KG1 (cell line): Measurements from ENCODE around the gene RHOD.

Source experiments
- DNase-seq: peaks from one replicate; lab custom pipeline; 2025; lab: John Stamatoyannopoulos, UW

The RHOD gene

DNA sequence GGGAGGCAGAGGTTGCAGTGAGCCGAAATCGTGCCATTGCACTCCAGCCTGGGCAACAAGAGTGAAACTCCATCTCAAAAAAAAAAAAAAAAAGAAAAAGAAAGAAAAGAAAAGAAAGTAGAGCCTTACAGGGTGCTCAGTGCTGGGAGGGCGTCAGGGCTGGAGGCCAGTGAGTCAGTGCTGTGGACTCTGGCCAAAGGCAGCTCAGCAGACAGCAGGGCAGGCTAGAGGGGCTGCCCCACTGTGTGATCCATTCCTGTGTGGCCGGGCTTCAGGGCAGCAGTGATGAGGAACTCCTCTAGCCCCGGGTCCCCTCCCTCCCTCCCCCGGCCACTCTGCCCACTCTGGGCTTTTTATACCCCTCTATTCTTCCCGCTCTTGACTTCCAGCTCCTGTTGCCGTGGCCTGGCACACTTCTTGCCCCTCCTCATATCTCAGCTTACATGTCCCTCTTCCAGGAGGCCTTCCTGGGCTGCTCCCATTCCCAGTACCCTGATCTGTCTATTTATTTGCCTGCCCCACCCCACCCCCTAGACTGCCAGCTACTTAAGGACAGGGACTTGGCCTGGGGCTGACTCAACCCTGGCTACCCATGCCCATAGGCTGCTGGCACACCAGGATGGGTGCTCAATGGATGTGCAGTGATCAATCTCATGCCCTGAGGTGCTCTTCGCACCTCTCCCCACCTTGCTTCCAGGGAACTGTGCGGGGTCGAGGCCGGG, 23.7 kb upstream of the RHOD start:
- no peak for DNase-seq

DNA sequence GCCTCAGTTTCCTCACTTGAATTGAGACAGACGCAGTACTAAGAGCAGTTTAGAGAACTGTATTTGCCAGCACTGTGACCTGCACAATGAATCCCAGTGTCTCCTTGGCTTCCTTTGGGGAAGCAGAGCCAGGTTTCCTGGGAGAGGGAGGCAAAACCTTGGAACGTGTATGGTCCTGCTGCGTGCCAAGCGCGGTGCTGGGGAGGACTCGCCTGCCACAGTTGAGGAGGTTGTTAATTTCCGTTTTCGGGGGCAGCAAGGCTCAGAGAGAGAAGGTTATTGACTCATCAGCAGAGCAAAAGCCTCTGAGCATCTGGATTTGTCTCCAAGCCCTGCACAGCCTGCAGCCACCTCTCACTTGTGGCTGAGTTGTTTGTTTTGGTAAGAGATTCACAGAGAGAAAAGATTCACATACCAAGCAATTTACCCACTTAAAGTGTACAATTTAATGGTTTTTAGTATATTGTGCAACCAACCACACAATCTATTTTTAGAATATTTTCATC, 22.9 kb upstream of the RHOD start:
- no peak for DNase-seq

DNA sequence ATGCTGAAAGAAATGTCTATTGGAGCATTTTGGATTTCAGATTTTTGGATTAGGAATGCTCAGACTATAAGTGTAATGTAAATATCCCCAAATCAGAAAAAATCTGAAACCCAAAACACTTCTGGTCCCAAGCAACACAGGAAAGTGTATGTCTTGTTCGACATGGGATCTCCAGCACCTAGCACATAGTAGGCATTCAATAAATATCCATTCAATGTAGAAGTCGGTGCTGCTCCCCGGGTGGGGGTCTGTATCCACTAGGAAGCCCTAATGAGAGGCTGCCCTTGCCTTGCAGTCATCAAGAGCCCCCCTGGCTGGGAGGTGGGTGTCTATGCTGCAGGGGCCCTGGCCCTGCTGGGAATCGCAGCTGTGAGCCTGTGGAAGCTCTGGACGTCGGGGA, 22.3 kb upstream of the RHOD start:
- DNase-seq = no peak

DNA sequence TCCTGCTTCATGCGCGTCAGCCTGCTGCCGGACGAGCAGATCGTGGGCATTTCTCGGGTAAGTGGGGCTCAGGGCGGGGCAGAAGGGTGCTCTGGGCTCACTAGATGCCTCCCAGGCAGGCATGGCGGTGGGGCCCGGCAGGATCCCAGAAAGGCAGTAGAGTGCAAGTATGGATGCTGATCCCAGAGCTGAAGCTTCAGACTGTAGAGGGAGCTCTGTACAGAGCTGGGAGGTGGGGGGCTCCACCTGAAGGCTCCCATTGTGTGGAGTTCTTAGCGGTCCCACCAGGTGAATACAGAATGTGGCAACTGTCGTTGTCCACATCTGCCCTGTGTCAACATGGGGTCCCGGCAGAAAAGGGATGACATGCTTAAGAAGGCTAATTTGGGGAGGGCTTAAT, 16.5 kb upstream of the RHOD start:
- no peak for DNase-seq

DNA sequence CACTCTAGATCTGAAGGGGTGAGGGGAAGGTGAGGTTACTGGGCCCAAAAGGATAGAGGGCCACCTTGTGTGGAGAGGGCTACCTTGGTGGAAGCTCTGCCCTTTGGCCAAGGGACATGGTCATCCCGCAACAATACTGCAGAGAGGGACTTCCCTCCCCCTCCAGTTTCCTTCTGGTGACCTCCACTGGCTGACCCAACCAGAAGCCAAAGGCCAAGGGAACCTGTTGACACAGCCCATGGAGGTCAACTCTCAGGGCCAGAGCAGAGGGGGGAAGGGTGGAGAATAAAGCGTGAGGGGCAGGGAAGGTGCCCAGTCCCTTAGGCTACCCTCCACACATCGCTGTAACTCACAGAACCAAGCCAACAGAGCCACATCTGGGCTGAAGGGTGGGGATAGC, 15.0 kb upstream of the RHOD start:
- DNase-seq = no peak

DNA sequence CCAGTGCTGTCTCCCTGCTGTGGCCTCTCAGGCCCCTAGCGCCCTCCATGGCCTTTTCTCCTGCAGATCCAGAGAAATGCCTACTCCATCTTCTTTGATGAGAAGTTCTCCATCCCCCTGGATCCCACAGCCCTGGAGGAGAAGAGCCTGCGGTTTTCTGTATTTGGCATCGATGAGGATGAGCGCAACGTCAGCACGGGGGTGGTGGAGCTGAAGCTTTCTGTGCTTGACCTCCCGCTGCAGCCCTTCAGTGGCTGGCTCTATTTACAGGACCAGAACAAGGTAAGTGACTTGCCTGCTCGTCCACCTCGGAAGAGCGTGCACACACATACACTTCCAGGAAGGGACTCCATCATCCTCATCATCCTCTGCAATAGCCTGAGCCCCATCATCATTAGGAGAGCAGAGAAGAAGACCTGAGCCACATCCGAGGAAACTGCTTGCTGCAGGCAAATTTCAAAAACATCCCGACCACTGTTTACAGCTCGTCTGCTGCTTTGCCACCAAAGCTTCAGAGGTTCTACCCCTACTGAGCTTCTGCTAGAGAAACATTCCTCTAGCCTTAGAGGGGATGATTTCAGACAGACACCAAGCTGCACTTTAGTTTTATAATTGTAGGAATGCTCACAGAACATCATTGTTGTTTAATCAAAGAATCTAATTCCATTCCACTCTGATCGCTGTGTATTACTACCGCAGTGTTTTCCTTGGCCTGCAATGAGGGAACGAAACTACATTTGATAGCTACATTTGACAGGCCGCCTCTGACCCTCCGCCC, 12.9 kb upstream of the RHOD start:
- no peak for DNase-seq

DNA sequence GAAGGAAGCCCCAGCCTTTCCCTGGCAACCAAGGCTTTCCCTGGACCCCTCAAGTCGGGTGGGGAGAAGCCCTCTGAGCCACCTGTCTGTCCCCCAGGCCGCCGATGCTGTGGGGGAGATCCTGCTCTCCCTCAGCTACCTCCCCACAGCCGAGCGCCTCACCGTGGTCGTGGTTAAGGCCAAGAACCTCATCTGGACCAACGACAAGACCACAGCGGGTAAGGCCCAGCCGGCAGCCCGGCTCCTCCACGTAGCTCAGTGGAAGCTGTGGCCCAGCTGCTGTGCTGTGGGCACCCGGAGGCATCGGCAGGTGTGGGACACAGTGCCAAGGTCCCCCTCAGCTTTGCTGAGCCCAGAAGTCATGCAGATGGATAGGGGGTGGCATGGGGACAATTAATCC, 12.2 kb upstream of the RHOD start:
- DNase-seq = no peak

DNA sequence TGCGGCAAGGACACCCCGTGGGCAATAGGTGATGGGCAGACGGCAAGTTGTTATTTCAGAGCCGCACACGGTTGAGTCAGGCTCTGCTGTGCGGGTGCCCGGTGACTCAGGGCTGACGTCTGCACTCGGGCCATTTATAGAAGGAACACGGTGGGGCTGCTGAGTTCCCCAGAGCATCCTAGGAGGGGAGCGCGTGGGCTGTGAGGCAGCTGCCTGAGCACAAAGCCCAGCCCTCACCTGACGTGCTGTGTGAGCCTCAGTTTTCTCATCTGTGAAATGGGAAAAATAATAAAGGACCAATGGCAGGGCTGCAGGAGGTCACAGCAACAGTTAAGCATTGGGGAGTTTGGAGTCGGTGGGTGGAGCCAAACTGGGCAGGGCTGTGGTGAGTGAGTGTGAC, 11.3 kb upstream of the RHOD start:
- DNase-seq = no peak

DNA sequence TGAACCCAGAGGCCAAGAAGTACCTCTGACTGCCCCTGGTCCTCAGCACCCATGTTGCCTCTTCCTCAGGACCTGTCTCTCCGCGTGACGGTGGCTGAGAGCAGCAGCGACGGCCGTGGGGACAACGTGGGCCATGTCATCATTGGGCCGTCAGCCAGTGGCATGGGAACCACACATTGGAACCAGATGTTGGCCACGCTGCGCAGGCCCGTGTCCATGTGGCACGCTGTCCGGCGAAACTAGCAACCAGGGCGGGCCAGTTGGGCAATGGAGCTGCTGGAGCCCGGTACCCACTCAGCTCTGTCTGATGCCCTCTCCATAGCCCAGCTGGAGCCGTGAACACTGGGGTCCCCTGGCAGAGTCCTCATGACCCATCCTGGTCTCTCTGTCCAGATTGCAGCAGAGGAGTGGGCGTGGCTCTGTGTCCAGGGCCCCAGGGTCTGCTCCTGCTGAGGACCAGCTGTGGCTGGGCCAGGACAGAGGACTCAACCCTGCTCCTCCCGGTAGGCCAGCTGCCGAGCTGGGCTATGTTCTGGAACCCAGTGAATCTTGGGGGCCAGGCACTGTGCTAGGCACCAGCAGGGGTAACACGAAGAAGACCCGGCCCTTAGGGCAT, 8.0 kb upstream of the RHOD start:
- DNase-seq = no peak

DNA sequence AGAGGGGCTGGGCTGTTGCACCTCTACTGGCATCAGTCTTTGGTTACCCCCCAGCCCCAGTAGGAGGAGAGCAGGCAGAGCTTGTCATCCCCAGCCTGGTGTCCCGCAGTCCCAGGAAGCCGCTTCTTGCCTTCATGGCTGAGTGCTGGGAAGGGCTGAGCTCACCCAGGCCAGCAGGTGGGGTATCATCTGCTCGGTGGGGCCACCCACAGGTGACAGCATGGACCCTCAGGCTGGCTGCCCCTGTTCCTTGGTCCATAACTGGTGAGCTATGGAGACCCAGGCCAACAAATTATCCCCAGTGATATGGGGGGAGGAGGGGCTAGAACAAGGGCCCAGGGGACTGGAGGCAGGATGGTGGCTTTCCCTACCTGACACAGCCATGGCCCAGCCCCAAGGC, 6.5 kb upstream of the RHOD start:
- no peak for DNase-seq

DNA sequence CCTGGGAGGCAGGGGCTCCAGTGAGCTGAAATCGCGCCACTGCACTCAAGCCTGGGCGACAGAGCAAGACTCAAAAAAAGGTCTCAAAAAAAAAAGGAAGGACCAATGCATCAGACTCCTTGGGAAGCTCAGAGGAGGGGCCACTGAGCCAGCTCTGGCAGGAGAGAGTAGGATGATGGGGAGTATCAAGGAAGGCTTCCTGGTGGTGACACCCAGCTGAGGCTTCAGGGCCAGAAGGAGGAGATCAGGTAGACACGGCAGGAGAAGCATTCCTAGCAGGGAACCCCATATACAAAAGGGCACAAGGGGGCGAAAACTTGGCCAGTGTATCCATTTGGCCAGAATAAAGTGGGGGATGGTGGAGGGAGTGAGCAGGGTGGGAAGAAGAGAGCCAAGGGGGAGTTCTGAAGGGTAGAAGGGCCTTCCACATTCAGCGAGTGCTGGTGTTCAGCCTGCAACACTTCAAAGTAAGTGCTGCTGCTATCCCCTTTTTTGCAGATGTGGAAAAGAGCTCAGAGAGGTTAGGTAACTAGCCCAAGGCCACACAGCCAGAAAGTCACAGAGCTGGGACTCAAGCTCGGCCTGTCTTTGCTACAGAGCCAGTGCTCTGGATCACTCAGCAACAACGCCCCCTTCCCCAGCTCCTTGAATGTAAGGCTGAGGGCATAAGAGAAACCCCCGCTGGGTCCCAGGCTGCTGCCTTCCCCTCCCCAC, 5.3 kb upstream of the RHOD start:
- DNase-seq = no peak

DNA sequence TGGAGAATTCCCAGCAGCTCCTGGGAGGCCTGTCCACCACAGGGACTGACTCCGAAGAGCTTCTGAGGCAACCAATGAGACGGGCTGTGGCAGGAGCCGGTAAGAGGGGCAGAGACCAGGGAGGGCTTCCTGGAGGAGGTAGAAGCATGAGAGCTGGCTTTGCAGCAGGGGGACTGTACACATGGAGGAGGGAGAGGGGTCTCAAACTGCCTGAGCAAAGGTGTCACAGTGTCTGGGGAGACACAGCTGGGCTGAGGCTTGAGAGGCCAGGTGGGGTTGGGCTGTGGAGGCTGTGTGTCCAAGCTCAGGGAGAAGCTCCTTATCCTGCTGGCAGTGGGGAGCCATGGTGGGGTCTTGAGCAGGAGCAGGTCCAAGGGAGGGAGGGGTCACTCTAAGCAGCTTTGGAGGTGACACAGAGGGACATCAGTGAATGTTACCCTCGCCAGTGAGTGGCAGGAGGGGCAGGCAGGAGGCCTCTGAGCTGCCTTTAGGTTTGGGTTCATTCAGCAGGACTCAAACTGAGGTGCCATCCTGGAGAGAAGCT, 4.6 kb upstream of the RHOD start:
- DNase-seq = no peak

DNA sequence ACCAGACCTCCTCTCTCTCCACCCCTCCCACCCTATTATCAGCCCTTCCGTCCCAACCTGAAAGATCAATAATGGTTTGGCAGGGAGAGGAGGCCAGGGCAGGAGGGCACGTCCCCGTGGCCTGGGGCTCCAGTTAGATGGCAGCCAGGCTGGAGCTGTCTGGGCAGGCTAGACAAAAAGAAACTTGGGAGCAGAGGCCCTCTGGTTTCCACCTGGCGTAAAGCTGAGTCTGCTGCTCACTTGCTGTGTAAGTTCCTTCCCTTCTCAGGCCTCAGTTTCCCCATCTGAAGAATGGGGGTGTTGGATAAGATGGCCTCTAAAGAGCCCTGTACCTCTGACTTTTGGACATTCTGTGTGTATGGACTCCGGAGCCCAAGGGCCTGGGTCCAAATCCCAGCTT, 3.8 kb upstream of the RHOD start:
- no peak for DNase-seq

DNA sequence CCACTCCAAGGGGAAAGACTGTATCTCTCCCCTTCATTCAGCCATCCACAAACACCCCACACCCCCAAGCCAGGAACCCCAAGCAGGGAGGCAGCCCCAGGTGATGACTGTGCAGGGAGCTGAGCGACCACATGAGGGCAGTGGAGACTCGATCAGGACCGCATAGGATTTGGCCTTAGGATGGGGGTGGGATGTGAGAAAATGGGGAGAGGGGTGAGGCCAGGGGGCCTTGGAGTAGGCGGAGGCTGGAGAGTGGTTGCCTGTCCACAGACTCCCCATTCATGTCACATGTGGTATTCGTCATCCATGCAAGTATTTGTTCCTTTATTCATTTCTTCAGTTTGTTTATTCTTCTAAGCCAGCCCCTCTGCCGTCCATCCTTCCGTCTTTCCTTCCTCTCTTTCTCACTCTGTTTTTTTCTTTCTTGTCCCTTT, 2.7 kb upstream of the RHOD start:
- peak; percentile 18 for DNase-seq

DNA sequence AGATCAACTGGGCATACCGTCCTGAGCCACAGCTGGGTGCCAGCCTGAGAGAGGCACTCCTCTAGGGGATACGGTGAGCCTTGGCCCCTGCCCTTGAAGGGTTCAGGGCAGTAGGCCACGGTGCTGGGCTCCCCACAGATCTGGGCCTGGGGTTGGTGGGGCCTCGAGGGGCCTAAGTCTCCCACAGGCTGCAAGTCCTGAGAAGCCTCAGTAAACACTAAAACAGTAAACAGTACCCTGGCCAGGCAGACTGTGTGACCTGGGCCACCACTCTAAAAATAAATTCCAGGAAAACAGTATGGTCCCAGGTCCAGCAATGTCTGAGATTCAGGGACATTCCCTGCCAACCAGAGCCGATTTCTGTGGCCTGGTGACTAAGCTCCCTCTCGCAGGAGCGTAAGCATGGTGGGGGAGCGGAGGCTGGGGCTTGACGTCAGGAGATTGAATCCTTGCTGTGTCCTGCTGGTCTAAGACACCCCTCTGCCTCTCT, 2.3 kb upstream of the RHOD start:
- DNase-seq = no peak

DNA sequence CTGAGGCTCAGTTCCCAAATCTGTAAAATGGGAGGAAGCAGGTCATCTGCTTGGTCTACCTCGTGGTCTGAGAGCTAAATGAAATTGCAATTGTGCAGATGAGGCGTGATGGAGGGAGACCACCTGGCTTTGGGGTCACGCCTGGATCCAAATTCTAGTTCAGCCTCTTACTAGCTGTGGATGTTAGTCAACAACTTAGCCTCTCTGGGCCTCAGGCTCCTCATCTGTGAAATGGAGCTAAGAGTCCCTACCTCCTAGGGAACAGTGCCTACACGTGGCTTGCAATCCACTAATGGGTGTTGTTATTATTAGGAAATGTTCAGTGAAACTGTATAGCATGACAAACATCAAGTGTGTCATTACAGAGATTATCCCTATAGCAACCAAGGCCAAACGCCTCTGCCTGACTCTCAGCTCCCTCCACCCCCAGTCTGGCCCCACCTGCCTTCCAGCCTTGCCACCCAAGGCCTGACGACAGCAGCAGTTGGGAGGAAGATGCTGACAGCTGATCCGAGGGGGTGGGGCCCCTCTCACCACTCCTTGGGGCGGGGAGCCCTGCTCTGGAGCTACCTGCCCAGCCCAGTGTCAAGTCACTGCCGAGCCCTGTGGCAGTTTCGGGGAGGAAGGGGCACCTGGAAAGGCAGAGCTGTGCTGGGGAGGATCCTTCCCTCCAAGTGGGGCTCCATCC, 1.7 kb upstream of the RHOD start:
- DNase-seq = no peak

DNA sequence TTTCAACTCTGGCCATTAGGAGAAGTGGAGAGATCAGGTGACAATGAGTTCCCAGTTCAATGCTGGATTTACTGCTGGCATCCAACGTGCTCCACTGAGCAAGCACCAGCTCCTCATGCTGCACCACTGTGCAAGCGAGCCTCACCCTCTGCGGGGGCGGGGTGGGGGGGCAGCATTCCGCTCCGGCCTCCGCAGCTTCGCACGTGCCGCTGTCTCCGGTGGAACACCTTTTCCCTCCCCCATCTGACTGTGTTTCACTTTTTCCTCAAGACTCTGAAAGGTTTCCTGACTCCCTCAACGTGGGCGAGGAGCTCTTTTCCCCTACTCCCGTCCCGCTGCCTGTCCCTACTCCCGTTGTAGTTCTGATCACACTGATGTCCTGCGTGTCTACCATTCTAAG, 835 bp upstream of the RHOD start:
- DNase-seq = no peak

DNA sequence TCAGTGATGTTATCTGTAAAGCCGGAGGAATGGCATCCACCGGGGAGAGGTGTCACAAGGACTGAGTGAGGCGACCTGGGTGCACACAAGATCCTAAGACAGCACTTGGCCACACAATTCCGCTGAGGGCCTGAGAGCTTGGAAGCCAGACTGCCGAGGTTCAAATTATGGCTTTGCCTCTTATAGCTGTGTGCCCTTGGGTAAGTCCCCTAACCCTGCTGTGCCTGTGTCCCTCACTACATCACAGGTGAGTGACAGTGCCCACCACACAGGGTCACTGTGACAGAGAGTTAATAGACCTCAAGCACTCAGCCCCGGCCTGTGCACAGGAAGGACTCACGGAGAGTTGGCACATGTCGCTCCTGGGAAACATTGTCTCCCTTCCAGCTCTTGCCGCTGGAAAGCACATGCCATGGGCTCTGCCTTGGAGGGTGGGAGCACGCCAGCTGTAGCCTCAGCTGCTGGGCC, 592 bp downstream of the RHOD start:
- no peak for DNase-seq

DNA sequence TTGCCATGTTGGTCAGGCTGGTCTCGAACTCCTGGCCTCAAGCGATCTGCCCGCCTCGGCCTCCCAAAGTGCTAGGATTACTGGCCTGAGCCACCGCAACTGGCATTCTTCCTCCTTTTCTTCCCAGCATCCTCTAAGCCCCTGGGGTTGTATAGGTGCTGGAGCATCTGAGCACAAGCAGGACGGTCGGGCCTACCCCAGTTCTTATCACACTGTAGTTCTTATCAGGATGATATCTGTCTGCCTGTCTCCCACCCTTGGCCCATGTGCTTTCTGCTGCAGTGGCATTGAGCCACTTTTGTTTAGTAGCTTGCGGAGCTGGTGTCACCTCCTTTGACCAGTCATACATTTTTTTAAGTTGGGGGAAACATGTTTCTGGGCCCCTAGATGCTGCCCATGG, 1.9 kb downstream of the RHOD start:
- DNase-seq = no peak

DNA sequence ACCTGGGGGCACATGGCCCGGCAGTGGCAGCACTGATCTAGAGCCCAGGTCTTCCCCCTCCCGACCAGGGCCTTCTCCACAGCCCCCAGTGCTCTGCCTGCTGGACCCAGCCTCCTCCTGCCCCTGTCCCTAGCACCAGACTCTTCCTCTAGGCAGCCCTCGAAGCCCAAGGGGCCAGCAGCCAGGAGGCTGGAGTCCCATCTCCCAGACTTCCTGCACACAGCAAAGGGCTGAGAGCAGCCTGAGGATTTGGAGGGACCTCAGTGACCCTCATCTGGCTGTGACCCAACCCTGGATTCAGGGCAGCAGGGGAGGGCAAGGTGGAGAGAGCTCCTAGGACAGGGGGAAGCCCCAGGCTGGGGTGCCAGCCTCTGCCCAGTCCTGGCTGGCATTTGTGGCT, 3.0 kb downstream of the RHOD start:
- no peak for DNase-seq

DNA sequence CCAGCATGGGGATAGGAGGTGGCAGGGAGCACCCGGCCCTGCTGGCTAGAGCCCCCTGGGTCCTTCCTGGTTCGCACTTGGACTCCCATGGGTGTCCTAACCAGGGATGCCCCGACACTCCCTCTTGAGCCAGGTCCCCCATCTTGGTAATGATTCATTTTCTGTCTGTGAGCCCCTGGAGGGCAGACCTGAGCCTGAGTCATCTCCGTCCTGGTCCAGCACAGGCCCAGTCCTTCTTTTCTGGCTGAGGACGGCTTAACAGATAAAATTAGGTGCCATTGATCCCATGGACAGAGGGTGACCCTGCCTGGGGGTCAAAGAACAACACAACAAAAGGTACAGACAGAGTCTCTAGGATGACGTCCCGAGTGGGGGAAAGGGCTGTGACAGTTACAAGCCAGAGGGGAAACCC, 3.5 kb downstream of the RHOD start:
- no peak for DNase-seq
